ENCODE measurements around the gene FSTL4. TPM values are rescaled to one million over a fixed set of nuclear protein-coding genes. Genes with fewer than 3 reads are reported as not detected.

FSTL4 gene
- total RNA-seq, 1 donor from 2014 or later = not detected

DNA sequence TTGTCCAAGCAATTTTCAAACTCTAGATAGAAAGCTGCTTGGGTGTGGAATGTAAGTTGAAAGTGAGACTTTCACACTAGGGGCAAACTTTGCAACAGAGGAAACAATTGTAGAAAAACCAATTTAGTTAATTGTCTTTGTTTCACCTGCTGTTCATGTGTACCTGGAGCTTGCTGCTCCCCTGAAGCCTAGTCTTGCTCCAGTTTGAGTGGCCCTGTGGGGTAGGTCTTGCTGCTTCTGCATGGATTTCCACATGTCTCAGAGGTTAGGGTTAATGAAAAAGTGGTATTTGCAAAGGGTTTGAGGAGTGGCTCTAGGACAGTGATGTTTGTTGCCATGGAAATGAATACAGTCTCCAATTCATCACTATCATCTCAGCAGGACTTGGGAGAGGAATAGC lies 182.2 kb downstream of the FSTL4 start:
- DNase-seq (ENCODE audit: low spot score) = no peak

DNA sequence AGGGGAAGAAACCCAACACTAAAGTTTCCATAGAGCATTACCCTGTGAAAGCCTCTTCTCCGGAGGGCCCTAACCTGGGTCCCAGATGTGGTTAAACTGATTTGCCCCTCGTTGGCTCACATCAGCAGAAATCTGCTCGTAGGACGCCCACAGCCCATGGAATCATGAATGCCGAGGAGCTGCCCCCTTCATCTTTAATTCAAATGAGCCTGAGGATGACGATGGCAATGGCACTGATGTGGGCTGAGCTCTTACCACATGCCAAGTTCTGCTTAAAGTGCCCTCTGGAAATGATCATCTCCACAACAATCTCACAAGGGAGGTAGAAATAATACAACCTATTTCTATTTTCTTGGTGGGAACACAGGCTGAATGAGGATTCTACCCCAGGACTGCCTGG lies 183.3 kb downstream of the FSTL4 start:
- DNase-seq (ENCODE audit: low spot score) = no peak

DNA sequence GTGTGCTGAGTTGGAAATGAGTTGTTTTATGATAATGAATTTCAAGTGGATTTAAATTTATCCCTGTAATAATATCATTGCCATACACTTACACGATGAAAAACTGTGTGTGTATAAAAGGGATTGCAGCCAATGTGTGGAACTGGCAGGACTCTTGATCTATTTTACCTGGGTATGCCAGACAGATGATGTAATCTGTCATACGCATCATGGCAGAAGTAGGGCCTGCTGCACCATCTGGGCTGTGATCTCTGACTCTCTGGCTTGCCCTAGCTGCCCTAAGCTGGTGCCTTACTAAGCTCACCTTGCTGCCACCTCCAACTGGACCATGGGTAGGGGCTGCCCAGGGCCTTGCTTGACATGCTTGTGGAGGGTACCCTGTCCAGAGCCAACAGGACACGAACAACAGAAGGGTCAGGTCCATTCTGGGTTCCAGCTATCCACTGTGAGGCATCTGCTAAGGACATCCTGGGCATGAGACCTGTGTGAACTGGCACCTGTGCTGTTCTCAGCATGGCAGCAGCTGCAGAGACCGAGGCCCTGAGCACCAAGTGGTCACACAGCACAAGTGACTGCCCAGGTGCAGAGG lies 184.2 kb downstream of the FSTL4 start:
- no peak for DNase-seq (ENCODE audit: low spot score)

DNA sequence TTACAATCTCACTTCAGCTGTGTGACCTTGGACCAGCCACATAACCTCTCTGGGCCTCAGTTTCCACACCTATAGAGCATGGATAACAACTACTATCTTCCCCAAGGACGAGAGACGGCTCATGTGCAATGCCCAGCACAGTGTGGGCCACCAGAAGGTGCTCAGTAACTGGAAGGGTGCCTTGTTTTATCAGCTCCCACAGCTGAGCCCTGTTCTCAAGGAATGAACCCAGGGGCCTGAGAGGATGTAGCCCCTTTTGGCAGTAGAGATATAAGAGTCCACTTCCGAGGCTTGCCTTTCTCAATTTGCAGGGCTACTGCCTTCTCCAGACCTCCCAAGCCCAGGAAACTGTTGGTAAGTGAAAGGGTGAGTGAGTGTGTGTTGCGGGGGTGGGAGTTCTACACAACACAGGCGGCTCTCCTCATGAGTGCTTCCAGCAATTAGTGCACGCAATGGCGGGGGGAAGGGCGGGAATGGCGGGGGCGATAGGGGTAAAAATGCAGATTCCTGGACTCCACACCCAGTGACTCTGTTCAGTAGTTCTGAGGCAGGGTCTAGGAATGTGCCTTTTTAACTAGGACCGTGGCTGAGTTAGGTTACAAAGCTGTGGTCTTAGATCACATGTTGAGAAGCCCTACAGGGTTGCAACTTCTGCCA lies 185.1 kb downstream of the FSTL4 start:
- DNase-seq (ENCODE audit: low spot score) = no peak

DNA sequence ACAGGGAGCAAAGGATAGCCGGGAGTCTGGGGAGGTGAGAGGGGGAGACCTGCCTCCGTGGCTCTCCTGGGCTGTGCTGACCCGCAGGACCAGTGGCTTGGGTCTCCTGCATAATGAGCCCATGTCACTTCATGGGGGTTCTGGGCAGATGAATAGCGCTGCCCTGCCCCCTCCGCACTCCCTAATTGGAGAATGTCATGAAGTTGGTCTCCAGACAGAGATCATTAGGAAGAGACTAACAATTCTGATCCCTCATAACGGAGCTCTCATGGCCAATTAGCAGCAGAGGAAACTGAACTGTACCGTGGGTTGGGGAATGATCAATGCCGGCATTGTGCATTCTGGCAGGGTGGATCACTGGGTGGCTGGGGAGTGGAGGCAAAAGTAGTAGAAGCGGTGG lies 186.1 kb downstream of the FSTL4 start:
- no peak for DNase-seq (ENCODE audit: low spot score)

DNA sequence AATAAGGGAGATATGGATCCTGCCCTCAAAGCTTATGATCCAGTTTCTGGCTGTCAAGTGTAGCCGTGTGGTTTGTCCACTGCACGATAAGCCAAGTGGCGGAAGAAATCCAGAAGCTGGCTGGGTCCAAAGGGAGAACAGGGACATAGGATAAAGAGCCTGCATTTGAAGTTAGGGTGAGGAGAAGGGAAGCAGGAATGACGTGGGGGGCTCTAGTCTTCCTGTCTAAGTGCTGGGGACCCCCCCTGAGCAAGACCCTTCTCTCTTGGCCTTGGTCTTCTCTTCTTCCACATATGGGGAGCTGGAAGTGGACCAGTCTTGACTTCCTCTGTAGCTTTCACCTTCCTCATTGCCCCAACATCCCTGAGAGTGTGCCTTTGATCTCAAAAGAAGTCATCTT lies 186.6 kb downstream of the FSTL4 start:
- no peak for DNase-seq (ENCODE audit: low spot score)

DNA sequence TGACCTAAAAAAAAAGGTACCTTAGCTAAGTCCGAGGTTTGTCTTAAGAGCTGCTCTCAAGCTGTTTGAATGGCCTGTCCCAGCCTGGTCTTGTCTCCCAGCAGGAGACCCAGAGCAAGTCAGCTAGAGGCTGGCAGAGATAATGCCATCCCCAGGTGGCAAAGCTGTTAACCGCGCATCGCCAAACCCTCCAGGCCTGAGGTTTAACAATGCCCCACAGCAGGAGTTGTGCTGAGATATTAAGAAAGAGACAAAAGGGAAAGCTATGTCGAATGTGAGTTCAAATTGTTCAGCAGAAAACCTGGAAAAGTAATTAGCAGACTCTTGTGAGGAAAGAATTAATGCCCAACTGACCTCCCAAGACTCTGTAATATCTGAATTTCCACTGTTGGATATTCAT lies 187.1 kb downstream of the FSTL4 start:
- no peak for DNase-seq (ENCODE audit: low spot score)

DNA sequence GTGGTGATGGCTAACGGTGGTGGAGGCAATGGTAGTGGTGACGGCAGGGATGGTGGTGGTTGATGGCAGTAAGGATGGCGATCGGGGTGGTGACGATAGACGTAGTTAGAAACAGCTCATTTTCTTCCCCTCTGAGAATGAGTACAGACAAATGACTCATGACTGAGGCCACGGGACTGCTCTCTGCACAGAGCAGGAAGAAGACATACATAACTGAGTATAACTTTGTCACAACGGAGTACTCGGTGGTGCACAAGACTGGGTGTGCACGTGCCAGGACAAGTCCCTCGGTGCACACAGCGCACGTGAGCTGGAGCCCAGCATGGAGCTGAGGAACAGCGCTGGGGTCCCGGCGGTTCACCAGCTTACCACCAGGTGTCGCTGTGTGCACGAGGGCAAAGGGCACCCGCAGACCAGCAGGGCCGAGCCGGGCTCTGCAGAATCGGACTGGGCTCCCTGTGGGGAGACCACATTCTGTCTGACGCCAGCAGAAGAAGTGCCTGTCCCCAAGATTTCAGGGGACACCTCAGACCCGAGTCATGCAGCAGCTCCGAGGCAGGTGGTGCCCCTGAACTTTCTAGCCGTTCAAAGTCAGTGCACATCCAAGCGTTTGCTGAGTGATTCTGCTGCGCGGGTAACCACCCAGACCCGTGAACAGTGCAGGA lies 188.6 kb downstream of the FSTL4 start:
- no peak for DNase-seq (ENCODE audit: low spot score)

DNA sequence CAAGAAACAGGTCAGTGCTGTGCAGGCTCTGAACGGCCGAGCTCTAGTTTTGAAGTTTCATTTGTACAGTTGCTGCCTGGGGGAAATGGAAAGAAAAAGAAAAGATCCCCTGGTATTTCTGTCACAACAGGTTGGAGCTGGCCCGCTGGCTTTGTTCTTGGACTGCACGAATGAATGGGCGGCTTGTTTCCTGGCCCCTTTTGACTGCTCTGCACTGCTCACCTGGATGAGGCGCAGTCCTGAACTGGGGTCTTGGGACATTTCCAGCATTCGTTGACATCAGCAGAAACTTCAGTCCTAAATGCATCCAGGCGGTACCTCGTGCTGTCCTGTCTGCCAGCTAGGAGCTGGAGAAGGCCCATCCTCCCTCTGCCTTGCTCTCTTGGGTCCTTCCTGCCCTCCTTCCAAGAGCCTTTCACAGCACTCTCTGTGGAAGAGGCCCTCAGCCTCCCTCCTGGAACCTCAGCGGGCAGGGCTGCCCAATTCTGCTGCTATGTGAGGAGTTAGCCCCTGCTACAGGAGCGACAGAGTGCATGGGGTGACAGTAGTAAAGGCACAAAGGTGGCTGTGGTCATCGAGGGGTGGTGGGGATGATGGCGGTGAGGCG lies 189.2 kb downstream of the FSTL4 start:
- DNase-seq (ENCODE audit: low spot score) = no peak

DNA sequence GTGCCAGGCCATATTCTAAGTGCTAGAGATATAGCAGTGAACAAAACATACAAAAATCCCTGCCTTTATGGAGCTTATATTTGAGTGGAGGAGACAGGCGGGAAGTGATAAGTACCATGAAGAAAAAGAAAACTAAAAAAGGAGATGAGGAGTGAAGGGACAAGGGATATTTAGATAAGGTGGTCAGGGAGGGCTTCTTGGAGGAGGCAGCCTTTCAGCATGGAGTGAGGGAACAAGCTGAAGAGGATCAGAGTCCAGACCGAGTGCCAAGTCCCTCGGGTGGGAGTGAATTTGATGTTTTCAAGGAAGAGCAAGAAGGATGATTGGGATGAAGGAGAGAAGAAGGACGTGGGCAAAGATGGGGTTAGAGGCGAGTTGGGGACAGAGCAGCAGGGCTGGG lies 190.5 kb downstream of the FSTL4 start:
- DNase-seq (ENCODE audit: low spot score) = no peak

DNA sequence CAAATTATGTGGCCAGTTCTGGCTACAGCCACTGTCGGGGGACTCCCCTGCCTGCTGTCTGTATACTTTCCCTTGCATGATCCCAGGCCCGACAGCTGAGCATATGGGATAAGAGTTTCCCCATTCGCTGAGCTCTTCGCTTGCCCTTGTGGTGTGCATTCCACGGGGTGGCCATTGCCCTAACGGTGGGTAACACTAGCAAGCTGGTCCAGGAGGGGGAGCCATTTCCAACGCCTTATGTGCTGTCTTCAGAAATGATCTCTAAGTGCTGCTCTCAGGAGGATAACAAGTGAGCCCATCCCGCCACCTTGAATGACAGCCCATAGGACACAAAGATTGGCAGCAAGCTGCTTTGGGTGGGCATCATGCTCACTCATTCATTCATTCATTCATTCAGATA lies 190.9 kb downstream of the FSTL4 start:
- no peak for DNase-seq (ENCODE audit: low spot score)

DNA sequence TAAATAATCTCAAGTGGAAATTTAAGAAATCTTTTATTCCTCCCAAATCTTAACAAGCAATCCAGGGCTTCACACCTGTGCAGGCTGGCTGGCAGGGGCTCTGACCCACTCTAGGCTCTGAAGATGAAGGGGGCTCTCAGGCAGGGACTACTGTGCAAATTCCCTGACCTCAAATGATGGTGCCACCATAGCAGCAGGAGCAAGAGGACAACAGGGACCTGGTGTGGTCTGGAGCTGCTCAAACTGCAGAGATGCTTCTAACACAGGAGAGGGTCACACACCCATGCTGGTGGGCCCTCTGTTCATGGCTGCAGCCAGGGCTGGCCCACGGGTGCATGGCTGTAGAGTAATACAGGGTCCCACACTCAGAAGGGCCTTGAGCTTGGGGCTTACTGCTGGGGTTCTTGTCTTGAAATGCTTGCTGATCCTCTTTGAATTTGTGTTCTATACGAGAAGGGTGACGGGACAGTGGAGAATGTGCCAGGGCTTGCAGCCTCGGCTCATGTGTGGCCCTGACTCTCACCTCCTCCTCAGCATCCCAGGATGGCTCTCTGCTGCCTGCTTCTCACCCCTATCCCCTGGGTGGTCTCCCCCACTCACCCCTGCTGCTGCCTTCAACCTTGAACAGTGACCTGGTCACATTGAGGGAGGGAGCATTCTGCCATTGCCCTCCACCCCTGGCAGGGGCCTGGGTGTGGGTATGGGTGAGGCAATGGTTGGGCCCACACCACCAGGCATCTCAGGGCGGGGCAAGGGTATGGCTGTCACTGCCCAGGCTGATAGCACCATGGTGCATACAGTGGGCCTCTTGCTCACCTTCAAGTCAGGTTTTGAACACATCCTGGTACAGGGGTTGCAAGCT lies 191.7 kb downstream of the FSTL4 start:
- DNase-seq (ENCODE audit: low spot score) = no peak

DNA sequence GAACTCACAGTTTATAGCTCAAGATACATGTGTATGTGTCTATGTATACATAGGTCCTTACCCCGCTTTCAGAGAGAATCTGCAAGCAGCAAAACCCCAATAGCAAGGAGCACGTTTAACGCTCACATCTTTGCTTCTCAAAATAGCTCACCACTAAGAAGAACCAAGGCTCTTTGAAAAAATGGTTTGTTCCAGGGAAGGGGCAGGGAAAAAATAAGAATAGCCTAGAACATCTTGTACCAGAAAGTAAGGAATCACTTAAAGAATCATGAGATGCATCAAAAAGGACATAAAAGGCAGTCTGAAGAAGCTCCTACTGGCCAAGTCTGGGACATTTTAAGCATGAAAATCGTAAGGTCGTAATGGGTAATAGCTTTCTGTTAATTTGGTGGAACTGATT lies 196.4 kb downstream of the FSTL4 start:
- DNase-seq (ENCODE audit: low spot score) = no peak

DNA sequence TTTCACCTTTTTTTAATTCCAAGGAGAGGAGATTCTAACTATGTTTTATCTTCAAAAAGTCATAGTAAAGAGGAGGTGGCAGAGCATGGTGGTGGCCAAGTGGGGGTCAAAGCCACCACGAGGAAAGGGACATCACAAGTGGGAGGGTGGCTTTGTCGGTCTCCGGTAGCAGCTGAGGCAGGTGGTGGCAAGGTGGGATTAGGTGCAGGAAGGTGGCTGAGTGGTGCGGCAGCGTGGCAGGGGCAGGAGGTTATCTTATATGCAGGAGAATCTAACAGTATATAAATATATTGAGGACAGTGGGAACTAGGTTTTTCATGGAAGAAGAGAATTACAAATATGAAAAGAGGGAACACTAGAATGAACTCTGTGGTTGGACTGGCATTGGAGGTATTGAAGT lies 196.8 kb downstream of the FSTL4 start:
- DNase-seq (ENCODE audit: low spot score) = no peak

DNA sequence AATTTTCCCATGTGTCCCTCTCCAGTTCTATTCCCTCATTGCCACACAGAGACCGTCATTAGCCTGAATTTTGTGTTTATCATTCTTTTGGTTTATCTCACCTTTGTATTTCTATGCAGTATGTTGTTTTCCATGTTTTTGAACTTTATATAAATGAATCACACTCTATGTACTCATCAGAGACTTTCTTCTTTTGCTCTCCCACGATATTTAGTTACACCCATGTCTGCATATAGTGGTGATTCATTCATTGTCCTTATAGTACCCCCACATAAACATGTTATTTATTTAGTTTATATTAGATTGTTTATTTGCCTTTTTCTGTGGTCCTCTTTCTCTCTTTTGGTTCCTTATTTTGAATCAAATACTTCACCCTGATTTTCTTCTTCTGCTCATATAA lies 199.7 kb downstream of the FSTL4 start:
- DNase-seq (ENCODE audit: low spot score) = no peak

DNA sequence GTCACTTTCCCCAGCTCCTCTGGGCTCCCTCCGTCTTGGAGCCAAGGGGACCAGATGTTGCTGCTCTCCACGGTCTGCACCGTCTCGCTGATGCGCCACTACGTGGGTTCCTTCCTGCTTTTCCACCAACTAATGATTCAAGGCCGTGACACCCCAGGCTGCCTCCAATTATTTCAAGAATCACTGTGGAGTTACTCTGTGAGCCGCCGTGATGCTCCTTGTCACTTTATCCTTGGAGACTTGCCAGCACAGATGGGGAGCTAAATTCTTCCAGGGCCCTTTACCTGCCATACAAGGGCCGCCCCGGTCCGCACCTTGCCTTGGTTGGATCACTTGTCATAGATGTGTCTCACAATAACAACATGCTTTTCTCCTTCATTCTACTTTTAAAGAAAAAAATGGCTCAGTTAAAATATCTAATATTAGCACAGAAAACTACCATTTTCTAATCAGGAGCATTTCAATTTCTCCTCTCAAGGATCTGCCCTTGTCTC lies 202.0 kb downstream of the FSTL4 start:
- no peak for DNase-seq (ENCODE audit: low spot score)

DNA sequence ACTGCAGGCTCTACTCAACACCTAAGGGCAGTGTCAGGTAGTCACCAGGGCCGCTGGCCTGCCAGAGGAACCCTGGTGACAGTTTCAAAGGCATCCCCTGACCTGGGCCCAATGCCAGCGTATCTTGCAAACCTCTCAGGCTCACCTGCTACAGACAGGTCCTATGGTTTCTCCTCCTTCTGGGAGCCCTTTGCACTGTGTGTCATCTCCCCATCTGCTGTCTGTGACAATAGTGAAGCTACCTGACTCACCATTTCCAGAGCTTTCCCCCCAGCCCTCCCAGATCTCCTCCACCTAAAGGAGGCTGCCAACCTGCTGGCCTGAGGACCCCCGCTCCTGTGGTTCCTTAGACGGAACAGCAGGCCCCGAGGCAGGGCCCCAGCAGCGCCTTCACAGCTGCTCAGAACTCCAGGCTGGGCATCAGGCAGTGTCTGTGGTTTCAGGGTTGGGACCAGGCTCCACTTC lies 203.1 kb downstream of the FSTL4 start:
- DNase-seq (ENCODE audit: low spot score) = peak; percentile 72

DNA sequence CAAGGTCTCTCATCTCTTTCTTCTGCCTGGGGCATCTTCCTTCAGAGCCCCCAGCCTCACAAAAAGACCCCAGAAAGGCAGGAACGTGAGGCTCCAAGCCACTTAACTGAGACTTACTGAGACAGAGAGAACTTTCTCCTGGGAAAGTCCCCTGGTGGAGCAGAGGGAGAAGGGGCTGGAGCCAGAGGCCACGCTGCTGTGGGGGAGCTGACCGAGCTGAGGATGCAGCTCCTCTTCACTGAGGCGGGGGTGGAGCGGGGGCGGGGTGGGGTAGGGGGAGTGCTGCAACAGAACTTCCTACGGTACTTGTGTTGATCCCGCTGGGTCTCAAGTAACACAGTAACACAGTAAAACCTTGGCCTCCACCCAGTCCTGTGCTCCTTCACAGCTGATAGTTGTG lies 204.0 kb downstream of the FSTL4 start:
- no peak for DNase-seq (ENCODE audit: low spot score)

DNA sequence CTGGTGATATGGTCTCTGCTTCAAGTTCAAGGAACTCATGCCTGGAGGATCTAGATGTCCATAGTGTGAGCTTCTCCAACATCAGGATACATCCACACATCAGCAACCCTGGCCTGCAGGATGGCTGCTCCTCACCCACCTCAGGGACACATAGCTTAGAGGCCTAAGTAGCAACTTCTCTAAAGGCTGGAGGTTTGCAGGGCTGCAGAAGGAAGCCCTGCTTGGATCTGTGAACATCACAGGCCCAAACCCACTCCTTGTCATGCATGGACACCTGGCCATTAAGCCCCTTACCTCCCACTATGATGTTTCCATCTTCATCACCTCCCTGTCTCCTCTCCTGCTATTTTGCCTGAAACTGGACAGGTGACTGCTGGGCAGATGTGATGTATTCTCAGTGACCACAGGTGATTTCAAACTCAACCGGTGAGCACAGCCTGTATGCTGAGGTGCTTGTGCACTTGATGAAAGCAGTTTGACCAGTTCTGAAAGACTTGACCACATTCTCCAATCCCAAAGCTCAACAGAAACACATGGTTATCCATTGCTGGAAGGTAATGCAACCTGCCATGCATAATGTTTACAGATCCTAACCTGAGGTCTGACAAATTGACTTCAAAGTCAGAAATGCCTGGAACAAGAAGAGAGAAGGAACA lies 205.2 kb downstream of the FSTL4 start:
- DNase-seq (ENCODE audit: low spot score) = peak; percentile 30

DNA sequence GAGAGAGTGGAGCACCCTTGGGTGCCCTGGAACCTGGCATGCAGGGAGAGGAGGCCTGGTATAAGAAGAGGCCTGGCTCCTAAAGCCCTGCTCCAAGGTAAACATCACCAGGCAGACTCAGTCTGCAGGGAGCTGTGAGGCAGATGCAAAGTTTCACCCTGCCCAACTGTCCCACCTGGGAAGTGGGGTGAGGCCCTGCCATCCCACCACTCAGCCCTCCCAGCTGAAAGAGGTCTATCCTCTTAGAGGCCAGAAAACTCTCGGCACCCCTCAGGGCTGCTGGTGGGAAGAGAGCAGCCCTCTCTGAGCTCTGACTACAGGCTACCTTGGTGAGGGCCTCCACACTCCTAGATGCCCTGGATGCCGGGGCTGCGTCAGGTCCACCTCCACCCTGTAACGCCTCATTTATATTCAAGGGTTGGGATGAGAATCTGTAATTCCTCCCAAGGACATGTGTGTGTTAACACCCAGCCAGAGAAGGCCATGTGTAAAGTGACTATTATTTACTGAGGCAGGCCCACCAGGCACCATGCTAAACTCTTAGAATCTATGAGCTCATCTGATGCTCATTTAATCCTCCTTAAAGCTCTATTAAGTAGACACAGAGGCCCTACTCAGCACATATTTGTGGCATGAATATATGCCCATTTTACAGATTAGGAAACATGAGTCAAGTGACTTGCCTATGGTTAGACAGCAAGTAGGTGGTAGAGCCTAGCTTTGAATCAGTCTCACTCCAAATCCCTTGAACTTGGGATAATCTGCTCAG lies 205.9 kb downstream of the FSTL4 start:
- DNase-seq (ENCODE audit: low spot score) = peak; percentile 49
